Hypothalamus (tissue), 51 donors: Measurements from ENCODE around the gene SLC5A9.

Experiments used
- DNase-seq, 51 donors: peaks; one replicate each; lab custom pipeline; 2025; lab: John Stamatoyannopoulos, UW

The SLC5A9 gene

DNA sequence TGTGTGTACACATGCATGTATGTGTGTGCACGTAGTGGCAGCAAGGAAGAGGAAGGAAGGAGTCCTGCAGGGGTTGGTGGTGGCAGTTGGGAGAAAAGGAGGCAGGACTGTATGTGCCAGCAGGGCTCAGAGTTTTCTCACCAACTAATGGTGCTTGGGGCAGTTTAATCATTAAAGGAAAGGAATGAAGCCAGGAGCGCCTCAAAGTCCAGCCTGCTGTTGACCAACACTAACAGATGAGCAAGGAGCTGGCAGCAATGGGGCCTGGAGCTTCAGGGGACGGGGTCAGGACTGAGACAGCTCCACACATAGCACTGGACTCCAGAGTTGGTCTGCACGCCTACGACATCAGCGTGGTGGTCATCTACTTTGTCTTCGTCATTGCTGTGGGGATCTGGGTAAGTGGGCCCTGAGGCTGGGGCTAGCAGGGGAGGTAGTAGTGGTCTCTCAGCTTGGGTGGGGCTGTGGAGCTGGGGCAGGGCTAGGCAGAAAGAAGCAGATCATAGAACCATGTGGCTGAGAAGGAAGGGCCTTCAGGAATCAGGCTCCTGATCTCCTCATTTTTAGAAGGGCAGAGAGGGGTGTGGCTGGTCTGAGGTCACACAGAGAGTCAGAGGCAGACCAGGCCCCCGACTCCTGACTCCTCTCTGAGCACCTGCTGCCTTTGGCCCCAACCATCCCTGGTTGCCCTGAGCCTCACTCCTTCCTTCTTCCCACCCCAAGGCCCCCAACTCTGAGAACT, at the start of gene SLC5A9:
Gene SLC5A9, plus strand, starts transcription at position 216 of the 742 bp plus-strand sequence. Its CDS starts 21 bp downstream, at position 237.
- no peak for DNase-seq

DNA sequence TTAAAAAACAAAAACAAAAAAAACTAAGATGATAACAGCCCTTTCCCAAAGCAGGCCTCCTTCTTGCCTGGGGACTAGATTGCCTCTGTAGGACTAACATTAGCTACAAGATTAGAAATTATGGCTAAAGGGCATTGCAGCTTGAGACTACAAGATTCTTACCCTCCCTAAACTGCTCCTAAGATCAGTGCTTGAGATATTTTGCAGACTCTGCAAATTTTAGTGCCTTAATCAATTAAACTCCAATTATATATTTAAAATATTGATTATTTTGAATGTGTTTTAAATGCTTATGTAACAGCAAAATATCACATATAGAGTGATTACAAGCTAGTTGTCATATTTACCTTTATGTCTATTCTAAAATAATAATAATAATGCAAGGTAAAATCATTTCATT, 47.4 kb upstream of the SLC5A9 start:
- DNase-seq = no peak

GRCh38 chr1:48177257-48177656, 45.3 kb upstream of the SLC5A9 start:
- no peak for DNase-seq

DNA sequence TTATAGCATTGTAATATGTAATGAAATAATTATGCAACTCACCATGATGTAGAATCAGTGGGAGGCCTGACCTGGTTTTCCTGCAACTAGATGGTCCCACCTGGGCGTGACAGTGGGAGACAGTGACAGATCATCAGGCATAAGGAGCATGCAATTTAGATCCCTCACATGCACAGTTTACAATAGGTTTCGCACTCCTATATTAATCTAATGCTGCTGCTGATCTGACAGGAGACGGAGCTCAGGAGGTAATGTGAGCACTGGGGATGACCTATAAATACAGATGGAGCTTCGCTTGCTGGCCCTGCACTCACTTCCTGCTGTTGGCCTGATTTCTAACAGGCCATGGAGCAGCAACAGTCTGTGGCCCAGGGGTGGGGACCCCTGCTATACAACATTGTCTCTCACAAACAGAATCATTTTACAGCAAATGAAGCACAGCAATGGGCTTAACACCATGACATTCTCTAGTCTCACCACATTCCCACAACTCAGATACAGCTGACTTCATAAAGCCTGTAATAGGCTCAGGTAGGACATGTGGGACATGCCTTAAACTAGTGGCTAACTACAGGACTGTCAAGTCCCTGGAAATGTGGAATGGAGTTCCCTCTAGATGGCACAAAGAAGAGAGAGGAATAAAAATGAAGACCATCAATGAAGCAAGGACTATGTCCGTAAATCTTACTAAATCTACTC, 40.7 kb upstream of the SLC5A9 start:
- no peak for DNase-seq

GRCh38 chr1:48182439-48182838, 40.1 kb upstream of the SLC5A9 start:
- no peak for DNase-seq

- DNase-seq = no peak
Observed at GRCh38 chr1:48186306-48186839, 36.1 kb upstream of the SLC5A9 start.

DNA sequence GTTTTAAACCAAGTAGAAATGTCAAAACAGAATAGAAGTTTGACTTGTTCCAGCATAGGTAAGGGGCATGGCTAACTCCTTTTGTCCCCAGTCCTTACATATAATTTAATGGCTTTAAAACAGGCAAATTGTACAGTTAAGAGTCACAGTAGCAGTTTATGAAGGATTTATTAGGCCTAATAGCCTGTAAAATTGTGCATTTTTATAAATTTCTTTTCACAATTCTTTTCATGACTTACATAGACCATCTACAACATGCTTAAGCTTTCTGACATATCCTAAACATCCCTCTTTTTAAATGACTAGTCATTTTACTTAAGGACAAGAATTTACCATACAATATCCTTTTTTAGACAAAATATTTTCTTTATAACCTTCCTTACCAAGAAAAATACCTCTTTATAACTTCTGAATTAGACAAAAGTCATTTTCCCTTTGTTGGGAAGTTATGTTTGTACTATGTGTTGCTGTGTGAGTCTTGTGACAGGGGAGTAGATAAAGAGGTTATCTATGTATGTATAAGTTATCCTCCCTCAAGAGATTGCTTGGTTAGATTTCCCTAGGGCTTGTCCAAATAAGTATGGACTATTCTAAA, 34.5 kb upstream of the SLC5A9 start:
- DNase-seq = no peak

DNA sequence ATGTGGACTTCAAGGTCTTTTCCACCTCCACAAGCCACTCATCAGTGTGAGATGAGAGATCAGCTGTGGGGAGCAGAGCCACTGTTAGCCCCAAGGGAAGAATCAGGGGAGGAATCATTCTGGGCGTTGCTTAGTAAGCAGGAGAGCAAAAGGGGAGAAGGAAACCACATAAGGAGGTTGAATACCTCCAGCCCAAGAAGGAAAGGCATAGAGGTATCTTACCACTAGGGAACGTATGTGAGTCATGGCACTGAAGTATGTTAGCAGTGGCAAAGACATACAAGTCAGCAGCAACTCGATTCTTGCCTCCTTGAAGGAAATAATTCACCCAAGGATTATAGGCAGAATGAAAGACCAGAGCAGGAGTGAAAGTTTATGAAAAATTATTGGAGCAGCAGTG, 31.6 kb upstream of the SLC5A9 start:
- no peak for DNase-seq

GRCh38 chr1:48194801-48195200, 27.7 kb upstream of the SLC5A9 start:
- no peak for DNase-seq

DNA sequence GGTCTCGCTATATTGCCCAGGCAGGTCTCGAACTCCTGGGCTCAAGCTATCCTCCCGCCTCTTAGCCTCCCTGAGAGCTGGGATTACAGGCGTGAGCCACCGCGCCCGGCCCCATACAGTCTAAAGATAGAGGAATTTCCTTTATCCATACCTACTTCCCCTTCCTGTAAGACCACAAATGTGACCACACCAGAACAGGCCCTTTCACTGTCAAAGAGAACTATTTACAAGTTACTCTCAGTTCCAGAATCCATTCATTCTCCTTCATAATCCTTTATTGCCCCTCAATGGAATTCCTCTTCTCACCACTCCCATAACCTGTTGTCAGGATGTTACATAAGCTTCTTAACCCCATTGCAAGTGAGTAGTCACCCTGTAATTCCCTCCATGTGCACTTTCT, 26.3 kb upstream of the SLC5A9 start:
- DNase-seq = no peak

DNA sequence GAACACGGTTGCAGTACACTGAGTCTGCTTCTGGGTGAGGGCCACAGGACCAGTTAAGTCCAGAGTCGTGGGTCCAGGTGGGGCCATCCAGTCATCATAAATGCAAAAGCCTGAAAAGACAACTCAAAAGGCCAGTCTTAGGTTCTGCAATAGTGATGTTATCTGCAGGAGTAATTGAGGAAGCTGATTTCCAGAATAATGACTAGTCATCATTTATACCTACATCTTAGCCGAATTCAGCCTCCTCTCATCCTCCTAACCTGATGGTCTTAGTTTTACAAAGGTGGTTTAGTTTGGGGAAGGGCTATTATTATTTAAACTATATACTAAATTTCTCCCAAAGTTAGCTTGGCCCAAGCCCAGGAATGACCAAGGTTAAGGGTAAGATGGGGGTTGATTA, 23.5 kb upstream of the SLC5A9 start:
- no peak for DNase-seq

DNA sequence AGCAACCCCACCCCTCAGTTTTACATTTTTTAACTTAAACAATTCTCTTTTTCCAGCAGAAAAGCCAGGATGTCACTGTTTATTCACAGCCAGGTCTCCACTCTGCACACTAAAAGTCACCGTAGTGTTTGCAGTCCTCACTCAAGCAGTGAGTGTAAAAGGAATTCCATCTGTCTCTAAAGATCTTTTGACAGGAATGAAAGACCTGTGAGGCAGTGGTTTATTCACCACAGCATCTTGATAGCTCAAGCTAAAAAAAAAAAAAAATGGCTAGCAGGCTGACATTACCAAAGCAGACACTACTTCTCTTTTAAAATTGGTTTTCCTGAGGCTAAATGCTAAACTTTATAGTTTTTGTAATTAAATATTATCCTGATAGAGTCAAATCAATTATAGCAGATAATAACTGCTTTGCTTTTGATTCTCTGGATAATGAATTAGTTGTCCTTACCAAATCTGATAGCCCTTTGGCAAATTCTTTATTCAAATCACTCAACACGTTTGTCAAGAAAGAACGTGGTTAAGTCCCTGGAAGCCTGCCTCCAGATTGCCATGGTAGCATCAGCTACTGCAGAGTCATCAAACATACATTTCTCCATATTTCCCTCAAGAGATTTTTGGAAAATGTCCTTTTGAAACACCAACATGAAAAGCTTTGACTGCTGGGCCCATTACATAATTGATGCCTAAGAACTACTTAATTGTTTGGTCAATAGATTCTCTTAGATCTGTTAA, 22.2 kb upstream of the SLC5A9 start:
- DNase-seq = no peak

- DNase-seq = peak in 39 of 51 donors; percentile 2 to 71 (median 40)
Observed at GRCh38 chr1:48202030-48202752, 20.3 kb upstream of the SLC5A9 start.

DNA sequence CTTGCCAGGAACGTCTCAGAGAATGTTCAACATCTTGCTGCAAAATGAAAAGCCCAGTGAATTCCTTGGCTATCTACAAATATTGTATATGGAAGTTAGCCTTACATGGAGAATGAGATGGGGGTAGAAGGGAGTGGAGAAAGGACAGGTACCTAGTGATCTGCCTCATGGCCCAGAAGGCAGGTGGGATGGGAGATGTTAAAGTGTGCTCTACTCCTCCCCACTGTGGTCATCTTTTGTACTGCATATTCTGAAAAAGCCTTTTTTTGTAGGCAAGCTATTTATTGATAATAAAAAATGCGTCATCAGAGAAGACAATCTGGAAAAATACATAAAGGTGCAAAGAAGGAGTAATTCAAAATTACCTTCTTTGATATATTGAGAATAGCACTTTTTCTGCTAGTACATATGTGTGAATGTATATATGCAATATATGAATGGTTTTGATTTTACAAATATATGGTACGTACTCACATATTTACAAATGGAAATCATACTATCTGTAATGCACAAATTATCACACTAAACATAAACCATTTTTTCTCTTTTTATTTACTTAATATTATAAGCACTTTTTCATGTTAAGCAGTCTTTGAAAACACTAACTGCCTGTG, 19.1 kb upstream of the SLC5A9 start:
- no peak for DNase-seq

DNA sequence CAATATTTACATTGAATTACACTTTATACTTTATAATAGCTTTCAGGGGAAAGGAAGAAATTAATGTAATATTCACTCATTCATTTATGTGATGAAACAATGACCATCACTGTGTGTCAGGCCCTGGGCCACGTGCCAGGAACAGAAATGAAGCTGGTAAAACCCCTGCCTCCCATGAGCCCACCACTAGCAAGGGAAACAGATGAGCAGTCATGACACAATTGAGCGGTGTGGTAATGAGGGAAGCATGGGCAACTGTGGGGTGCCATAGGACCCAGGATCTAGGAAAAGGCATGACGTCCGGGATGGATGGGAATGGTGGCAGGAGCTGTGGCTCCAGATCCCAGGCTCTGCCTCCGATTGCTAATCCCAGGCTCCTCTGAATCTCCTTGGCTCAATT, 17.0 kb upstream of the SLC5A9 start:
- DNase-seq = no peak

DNA sequence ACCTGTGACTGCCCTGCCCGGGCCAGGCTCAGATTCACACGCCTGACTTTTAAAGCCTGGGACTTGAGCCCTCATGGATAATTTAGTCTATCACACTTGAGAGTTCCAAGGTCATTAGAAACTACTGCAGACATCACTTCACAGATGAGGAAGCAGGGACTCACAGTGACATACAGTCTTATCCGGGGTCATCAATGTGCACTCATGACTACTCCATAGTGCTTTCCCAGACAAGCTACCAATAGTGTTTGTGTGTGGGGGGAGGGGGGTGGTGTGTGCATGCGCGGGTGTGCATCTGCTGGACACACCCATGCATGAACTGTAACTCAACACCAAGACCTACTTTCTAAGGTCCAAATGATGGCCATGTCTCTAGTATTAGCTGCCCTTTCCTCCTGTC, 16.1 kb upstream of the SLC5A9 start:
- DNase-seq = no peak

DNA sequence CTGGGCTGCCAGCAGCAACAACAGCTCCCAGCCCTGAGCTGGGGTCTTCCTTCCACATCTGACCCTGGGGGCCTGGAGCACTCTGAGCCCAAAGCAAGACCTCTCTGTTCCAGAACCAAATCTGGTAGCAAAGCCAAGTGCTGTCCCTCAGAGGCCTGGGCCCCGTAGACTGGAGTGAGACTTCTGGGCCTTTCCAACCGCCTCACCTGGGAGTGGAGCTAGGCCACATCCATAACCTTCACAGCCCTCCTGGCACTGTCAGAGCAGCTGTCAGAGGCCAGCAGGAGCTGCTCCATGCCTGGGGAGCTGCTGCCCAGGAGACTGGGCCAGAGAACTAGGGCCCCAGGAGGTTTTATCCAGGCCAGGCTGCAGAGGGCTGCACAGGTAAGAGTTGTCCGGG, 15.4 kb upstream of the SLC5A9 start:
- no peak for DNase-seq

GRCh38 chr1:48207536-48208075, 14.9 kb upstream of the SLC5A9 start:
- DNase-seq = no peak

- no peak for DNase-seq
Observed at GRCh38 chr1:48208251-48208650, 14.3 kb upstream of the SLC5A9 start.

DNA sequence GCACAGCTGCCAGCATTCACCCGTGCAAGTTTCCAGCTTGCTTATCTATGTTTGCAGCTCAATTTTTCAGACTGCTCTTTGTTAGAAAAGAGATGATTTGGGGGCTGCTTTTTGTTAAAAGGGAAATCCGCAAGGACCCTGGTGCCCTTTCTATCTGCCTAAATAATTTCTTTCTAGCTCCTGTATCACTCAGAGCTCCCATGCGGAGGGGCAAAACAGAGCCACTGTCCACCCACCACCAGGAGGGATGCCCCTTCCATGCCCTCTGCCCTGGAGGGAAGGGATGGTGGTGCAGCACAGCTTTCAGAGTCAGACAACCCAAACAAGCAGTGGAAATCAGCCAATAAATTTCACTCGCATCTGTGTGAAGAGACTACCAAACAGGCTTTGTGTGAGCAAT, 13.9 kb upstream of the SLC5A9 start:
- DNase-seq = no peak
